AG04450 (cell line): ENCODE measurements around the gene MIEF1. TPM values are rescaled to one million over a fixed set of nuclear protein-coding genes. Genes with fewer than 3 reads are reported as not detected.

Source experiments
- CTCF ChIA-PET: fragments of 300-600, 350-600 bp; formaldehyde crosslinking; extraction: SDS; loops from one replicate; lab custom pipeline; 2022; ENCODE audit warnings: antibody characterized with exemption, inconsistent platforms; lab: Charles Lee
- POLR2A ChIA-PET: fragments of 350-600 bp; formaldehyde crosslinking; extraction: SDS; loops from one replicate; lab custom pipeline; 2021; ENCODE audit warnings: antibody characterized with exemption, inconsistent platforms; lab: Yijun Ruan, JAX
- DNase-seq: peaks from one replicate; pipeline ENCODE4 v3.0.0-alpha.2; 2011; ENCODE audit warnings: low read depth, low spot score
- H3K27ac ChIP-seq: one replicate; pipeline ENCODE4 v1.5.1; 2012; ENCODE audit warnings: low read depth, low read length, control low read depth
- H3K27me3 ChIP-seq: one replicate; pipeline ENCODE4 v1.6.0; 2012; ENCODE audit warnings: low read length; ENCODE audit not compliant: control insufficient read depth, insufficient read depth
- H3K4me3 ChIP-seq: 2 replicates; pipeline ENCODE4 v1.5.1; 2011; ENCODE audit warnings: mild to moderate bottlenecking, low read depth, low read length, control low read depth
- H3K9me3 ChIP-seq: 2 replicates; pipeline ENCODE4 v1.5.1; 2012; ENCODE audit warnings: low read length; ENCODE audit not compliant: control insufficient read depth, insufficient read depth
- polyA plus RNA-seq: library from polyadenylated mRNA; depleted of rRNA; stranded (reverse); fragments of >200 nt; gene quantifications from 2 replicates; pipeline ENCODE4 v1.2.3, GENCODE V29; 2011
- TF ChIP-seq, protein P1 (sequence below): IDR thresholded peaks from 2 replicates; pipeline ENCODE4 v1.5.1; 2011; ENCODE audit warnings: low read depth, low read length, control low read depth, inconsistent platforms

Gene MIEF1
- polyA plus RNA-seq, 1 experiment, result 18.9 TPM

DNA sequence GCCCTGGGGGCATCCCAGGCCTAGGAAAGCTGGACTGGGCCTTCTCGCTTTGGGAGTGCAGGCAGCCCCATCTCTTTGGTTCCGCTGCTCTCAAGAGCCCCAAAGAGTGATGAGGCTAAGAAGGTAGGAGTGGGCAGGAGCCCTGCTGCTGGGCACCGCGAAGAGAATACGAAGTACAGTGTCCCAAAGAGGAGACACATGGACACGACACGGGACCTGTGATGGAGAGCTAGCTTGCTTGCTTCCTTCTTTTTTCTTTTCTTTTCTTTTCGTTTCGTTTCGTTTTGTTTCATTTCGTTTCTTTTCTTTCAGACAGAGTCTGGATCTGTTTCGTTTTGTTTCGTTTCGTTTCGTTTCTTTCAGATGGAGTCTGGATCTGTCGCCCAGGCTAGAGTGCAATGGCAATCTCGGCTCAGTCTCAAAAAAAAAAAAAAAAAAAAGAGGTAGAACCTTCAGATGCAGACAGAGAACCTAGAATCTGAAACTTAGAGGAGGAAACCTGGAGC lies 34.6 kb upstream of the MIEF1 start:
- Histone ChIP-seq H3K4me3 (no peak overlapping the region), H3K9me3 (no peaks in the 10 kb centered on the region), H3K27ac (no peak overlapping the region), H3K27me3 (no peaks in the 10 kb centered on the region)
- TF ChIP-seq, protein P1, sequence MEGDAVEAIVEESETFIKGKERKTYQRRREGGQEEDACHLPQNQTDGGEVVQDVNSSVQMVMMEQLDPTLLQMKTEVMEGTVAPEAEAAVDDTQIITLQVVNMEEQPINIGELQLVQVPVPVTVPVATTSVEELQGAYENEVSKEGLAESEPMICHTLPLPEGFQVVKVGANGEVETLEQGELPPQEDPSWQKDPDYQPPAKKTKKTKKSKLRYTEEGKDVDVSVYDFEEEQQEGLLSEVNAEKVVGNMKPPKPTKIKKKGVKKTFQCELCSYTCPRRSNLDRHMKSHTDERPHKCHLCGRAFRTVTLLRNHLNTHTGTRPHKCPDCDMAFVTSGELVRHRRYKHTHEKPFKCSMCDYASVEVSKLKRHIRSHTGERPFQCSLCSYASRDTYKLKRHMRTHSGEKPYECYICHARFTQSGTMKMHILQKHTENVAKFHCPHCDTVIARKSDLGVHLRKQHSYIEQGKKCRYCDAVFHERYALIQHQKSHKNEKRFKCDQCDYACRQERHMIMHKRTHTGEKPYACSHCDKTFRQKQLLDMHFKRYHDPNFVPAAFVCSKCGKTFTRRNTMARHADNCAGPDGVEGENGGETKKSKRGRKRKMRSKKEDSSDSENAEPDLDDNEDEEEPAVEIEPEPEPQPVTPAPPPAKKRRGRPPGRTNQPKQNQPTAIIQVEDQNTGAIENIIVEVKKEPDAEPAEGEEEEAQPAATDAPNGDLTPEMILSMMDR, result no peak
- no peak for DNase-seq
- CTCF ChIA-PET, result interaction anchor here (0.7 kb wide), 1 partner anchor 47 kb away, joined by 3 read pairs; no protein-coding TSS in a partner anchor
- POLR2A ChIA-PET, result interaction anchor here (0.5 to 0.6 kb wide), 2 partner anchors 50 to 126 kb away, joined by 3 to 4 read pairs; no protein-coding TSS in a partner anchor

DNA sequence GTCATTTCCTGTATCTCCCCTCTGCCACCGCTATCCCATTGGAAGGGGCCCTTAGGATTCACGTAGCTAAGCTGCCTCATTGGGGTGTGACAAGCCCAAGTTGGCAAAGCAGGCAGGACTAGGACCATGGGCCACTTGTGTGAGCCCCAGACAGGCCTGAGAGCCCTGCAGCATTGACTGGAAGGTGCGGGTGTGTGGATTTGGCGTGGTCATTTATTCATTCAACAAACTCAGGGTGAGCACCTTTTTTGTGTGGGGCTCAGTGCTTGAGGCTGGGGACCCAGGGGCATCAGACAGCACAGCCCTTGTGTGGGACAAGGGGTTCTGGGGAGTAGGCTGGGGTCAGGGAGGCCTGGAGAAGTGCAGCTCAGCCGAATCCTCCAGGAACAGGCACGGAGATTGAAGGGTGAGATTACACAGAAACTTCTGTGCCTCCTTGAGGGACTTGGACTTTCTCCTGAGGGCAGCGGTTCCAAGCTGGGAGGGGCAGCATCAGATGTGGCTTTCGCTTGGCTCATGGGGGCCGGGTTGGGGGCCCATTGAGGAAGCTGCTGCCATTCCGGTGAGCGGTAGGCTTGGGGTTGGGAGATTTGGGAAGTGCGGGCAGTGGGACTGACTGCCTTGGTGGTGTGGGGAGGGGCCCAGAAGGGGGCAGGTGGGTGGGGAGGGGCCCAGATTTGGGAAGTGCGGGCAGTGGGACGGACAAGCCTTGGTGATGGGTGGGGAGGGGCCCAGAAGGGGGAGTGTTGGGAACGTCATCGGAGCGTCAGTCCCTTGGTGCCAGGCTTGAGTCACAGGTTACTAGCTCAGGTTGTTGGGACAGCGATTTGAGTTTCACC lies 33.4 kb upstream of the MIEF1 start:
- H3K4me3 ChIP-seq, result no peak overlapping the region
- TF ChIP-seq, protein P1, result no peak
- DNase-seq, result no peak
- ChIA-PET CTCF (interaction anchor here (0.7 kb wide), 2 partner anchors 25 to 46 kb away, joined by 3 read pairs; no protein-coding TSS in a partner anchor), POLR2A (no interaction called here)
- H3K9me3 ChIP-seq, result no peaks in the 10 kb centered on the region
- H3K27me3 ChIP-seq, result no peaks in the 10 kb centered on the region
- H3K27ac ChIP-seq, result no peak overlapping the region

DNA sequence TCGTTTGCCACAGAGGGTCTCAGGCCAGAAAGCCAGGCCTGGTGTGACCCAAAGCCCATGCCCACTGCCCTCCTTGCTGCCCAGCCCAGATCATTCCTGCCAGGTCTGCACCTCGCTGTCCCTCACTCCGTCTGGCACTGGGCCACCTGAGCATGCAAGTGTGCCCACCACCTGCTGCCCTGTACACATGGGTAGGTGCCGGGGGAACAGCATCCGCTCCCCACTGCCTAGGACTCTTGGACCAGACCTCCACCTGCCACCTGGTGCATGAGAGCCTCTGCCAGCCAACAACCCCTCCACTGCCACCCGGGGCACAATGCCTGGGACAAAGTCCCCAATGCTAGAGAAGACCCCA lies 32.8 kb upstream of the MIEF1 start:
- Histone ChIP-seq H3K9me3 (no peaks in the 10 kb centered on the region), H3K27ac (no peak overlapping the region), H3K27me3 (no peaks in the 10 kb centered on the region), H3K4me3 (no peak overlapping the region)
- ChIA-PET CTCF (interaction anchor here (0.7 kb wide), 1 partner anchor 24 kb away, joined by 3 read pairs; no protein-coding TSS in a partner anchor), POLR2A (no interaction called here)
- DNase-seq, result no peak
- TF ChIP-seq, protein P1, result no peak

DNA sequence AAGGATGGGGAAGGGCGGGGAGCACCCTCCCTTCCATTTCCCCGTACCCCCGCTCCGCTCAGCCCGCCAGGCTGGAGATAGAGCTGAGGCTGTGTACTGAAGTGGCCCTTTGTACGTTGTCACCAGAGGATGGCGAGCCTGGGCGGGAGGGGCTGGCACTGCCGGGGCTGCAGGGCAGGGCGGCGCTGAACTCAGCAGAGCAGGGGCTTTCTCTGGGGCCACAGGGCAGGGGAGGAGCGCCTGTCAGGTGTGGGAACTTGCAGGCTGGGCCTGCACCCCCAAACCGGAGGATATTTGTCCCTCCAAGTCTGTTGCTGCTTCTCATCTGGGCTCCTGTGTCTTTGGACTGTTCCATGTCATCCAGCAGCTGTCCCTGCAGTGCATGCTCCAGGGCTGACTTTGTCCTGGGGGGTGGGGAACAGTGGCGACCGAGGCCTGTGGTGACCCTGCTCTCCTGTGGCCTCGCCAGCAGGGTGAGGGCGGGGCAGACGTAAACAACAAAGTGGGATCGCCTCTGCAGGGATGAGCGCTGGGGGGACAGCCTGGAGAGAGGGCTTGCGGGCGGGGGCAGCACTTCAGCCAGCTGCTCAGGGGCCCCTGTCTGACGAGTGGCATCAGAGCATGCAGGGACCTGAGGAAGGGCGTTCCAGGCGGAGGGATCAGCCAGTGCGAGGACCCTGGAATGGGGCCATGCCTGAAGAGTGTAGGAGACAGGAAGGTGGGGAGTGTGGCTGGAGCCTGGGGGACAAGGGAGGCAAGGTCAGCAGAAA lies 32.2 kb upstream of the MIEF1 start:
- POLR2A ChIA-PET, result no interaction called here
- CTCF ChIA-PET, result interaction anchor here (0.7 kb wide), 1 partner anchor 24 kb away, joined by 3 read pairs; no protein-coding TSS in a partner anchor
- H3K9me3 ChIP-seq, result no peaks in the 10 kb centered on the region
- H3K27me3 ChIP-seq, result no peaks in the 10 kb centered on the region
- TF ChIP-seq, protein P1, result no peak
- H3K4me3 ChIP-seq, result no peak overlapping the region
- no peak overlapping the region for H3K27ac ChIP-seq
- no peak for DNase-seq
